GM12865 (cell line): ENCODE results near the gene GCNT1.
"Not testable (repeated sequence)": the region's sequence is repeated elsewhere in the genome, so short reads cannot be mapped to it uniquely, and the experiment has no call there.

Experiments used
- DNase-seq: peaks from one replicate; pipeline ENCODE4 v3.0.0; 2010; ENCODE audit warnings: low read depth
- H3K4me3 ChIP-seq: 2 replicates; pipeline ENCODE4 v1.5.1; 2011; ENCODE audit warnings: mild to moderate bottlenecking, low read depth, low read length, control low read depth
- TF ChIP-seq, protein P1 (sequence below): IDR thresholded peaks from 2 replicates; pipeline ENCODE4 v1.5.1; 2011; ENCODE audit warnings: low read length, control low read depth, low read depth, inconsistent platforms; ENCODE audit not compliant: insufficient read depth; ENCODE audit errors: missing control alignments

The GCNT1 gene

DNA sequence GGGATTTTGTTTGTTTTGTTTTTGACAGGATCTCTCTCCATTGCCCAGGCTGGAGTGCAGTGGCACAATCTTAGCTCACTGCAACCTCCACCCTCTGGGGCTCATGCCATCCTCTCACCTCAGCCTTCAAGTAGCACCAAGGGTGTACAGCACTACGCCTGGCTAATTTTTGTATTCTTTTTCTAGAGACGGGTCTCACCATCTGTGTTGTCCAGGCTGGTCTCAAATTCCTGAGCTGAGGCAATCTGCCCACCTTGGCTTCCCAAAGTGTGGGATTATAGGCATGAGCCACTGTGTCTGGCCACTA lies 7.3 kb downstream of the GCNT1 start:
- TF ChIP-seq, protein P1, sequence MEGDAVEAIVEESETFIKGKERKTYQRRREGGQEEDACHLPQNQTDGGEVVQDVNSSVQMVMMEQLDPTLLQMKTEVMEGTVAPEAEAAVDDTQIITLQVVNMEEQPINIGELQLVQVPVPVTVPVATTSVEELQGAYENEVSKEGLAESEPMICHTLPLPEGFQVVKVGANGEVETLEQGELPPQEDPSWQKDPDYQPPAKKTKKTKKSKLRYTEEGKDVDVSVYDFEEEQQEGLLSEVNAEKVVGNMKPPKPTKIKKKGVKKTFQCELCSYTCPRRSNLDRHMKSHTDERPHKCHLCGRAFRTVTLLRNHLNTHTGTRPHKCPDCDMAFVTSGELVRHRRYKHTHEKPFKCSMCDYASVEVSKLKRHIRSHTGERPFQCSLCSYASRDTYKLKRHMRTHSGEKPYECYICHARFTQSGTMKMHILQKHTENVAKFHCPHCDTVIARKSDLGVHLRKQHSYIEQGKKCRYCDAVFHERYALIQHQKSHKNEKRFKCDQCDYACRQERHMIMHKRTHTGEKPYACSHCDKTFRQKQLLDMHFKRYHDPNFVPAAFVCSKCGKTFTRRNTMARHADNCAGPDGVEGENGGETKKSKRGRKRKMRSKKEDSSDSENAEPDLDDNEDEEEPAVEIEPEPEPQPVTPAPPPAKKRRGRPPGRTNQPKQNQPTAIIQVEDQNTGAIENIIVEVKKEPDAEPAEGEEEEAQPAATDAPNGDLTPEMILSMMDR, result no peak
- no peak overlapping the region for H3K4me3 ChIP-seq
- DNase-seq, result no peak

DNA sequence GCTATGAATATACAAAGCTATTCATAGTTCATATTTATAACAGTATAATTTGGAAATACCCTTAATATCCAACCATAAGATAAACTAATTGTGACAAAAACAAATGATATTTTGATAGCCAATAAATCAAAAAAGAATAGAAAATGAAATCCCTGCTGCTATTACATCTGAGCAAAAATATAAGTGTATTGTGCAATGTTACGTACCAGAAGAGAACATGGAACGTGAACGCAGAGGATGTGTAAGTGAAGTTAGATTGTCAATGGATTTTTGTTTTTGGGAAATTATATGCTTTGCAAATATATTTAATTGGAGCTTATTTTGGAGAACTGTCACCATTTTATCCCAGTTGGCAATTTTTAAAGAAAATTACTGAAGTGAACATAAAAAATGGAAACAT lies 15.4 kb downstream of the GCNT1 start:
- no peak overlapping the region for H3K4me3 ChIP-seq
- no peak for DNase-seq
- TF ChIP-seq, protein P1, result no peak

DNA sequence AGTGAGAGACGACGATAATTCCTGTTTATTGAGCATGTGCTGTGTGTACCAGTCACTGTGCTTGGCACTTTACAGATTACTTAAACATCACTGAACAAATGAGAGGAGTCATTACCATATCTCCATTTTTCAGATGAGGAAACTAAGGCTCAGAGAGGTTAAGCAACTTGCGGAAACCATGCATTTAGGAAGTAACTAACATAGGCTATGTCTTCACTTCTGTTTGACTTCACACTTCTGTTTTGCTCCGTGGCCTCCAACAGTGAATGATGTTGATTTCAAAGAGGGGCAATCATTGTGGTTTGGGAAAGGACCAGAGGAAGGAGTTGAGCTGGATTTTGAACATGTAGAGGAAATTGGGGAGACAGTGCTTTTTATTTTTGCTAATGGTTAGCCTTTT lies 16.7 kb downstream of the GCNT1 start:
- H3K4me3 ChIP-seq, result no peak overlapping the region
- no peak for DNase-seq
- TF ChIP-seq, protein P1, result no peak

DNA sequence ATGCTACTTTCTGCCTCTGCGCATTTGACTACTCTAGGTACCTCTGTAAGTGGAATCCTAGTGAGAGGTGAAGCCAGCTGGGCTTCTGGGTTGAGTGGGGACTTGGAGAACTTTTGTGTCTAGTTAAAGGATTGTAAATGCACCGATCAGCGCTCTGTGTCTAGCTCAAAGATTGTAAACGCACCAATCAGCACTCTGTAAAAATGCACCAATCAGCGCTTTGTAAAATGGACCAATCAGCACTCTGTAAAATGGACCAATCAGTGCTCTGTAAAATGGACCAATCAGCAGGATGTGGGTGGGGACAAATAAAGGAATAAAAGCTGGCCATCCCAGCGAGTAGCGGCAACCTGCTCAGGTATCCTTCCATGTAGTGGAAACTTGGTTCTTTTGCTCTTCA lies 18.8 kb downstream of the GCNT1 start:
- not testable (repeated sequence) for H3K4me3 ChIP-seq, DNase-seq

DNA sequence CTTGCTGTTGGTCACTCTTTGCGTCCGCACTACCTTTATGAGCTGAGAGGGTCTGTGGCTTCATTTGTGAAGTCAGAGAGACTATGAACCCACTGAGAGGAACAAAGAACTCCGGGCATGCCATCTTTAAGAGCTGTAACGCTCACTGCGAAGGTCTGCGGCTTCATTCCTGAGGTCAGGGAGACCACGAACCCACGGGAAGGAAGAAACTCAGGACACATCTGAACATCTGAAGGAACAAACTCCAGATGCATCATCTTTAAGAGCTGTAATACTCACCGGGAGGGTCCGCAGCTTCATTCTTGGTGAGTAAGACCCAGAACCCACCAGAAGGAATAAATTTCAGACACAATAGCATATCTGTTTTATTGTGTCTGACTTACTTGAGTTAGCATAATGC lies 19.2 kb downstream of the GCNT1 start:
- TF ChIP-seq, protein P1, result no peak
- H3K4me3 ChIP-seq, result no peak overlapping the region
- no peak for DNase-seq

DNA sequence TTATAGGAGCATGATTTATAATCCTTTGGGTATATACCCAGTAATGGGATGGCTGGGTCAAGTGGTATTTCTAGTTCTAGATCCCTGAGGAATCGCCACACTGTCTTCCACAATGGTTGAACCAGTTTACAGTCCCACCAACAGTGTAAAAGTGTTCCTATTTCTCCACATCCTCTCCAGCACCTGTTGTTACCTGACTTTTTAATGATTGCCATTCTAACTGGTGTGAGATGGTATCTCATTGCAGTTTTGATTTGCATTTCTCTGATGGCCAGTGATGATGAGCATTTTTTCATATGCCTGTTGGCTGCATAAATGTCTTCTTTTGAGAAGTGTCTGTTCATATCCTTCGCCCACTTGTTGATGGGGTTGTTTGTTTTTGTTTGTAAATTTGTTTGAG lies 20.4 kb downstream of the GCNT1 start:
- DNase-seq, result not testable (repeated sequence)

DNA sequence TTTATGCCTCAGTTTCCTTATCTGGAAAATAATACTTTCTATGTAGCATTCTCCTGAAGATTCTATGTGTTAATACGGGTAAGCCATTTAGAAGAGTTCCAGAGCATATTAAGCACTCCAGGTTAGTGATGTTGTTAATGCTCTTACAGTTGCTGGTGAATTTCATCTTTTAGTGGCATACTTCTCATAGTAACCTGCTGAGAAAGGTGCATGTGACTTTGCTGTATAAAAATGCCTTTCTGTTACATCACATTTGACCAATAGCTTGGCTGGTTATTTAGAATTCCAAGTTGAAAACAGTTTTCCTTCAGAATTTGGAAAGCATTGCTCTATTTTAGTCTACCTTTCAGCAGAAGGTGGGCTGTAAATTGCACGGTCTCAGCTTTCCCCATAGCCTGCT lies 27.2 kb downstream of the GCNT1 start:
- no peak overlapping the region for H3K4me3 ChIP-seq
- DNase-seq, result no peak
- TF ChIP-seq, protein P1, result no peak

More for the DNA sequence above, 20.4 kb downstream of the GCNT1 start:
- H3K4me3 ChIP-seq, result not testable (repeated sequence)

DNA sequence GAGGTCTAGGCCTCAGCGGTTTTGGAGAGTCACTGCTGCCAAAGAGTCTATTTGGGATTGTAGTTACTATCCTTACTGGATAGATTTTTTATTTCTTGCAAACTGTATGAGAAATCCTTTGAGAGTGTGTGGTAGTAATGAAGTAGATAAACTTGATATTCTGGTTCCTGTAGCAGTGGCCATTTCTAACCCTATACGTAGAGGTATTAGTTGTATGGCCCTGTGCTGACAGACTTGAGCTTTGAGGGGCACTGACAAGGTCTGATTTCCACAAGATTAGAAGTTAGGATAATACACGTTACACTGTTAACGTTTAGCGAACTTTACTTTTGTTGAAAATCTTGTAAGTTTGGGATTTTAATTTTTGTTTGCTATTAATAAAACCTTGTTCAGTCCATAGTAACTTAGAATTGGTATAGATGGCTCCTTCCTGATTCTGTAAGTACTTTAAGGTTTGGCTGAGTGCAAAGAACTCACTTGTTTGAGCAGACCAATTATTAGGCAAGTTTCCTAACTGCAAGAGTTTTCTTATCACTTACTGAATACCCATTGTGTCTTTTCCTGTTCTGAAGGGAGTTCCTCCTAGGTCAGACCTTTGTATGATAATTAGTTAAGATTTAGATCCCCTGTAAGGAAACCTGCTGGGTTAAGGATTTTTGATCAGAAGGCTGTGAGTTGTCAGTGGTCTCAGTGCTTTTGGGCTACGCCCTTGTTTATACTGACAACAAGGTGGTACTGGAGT lies 31.4 kb downstream of the GCNT1 start:
- DNase-seq, result no peak
- TF ChIP-seq, protein P1, result no peak

DNA sequence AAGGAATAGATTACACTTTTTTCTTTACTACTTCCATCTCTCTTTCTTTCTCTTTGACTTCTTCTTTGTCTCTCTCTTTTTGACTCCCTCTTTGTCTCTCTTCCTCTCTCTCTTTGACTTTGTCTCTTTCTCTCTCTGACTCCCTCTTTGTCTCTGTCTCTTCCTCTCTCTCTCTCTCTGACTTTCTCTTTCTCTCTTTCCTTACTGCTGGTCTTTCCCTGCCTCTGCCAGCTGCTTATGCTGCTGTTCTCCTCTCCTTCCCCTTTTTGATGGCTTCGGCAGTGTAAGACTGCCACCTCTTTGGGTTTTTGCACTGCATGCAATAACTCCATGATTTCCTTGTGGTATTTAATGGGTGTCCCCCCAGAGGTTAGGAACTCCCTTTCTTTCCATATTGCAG lies 32.1 kb downstream of the GCNT1 start:
- not testable (repeated sequence) for DNase-seq

More for the DNA sequence above, 31.4 kb downstream of the GCNT1 start:
- no peak overlapping the region for H3K4me3 ChIP-seq

DNA sequence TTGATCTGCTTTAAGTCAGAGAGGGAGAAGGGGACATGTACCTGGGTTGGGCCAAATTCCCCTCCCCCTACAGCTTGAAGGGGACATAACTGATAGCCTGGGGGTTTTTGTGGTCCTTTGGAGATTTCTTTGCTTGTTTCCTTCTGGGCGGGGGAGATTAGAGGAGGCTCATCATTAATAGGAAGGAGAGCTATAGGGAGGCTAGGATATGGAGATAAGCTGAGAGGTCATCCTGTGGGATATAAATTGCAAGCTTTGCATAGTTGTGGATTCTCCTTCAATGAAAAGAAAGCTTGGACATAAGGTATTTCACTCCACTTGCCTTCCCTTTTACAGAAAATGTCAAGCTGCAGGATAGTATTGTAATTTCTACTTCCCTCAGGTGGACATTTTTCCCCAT lies 34.5 kb downstream of the GCNT1 start:
- H3K4me3 ChIP-seq, result not testable (repeated sequence)

More for the DNA sequence above, 32.1 kb downstream of the GCNT1 start:
- H3K4me3 ChIP-seq, result not testable (repeated sequence)

More for the DNA sequence above, 34.5 kb downstream of the GCNT1 start:
- DNase-seq, result not testable (repeated sequence)
